ENCODE results near the gene KRTAP12-3.

KRTAP12-3 gene

GRCh38 chr21:44703731-44704635 lies 46.3 kb downstream of the KRTAP12-3 start:
- DNase-seq = no peak

DNA sequence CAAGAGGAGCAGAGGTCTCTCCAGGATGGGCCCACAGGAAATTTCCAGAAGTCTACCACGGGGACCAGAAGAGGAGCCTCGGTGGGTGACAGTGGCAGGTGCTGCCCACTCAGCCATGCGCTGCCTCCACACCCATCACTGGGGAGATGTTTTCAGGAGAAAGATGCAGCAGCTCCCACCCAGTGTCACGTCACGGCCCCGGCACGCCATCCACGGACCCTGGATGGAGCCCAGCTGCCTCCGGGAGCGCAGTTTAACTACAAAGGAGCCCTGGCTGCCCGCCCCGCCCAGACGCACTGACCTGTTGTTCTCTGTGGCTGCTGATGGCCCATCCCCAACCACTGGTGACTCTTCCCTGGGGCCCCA lies 46.9 kb downstream of the KRTAP12-3 start:
- DNase-seq = no peak

GRCh38 chr21:44706026-44706705 lies 48.4 kb downstream of the KRTAP12-3 start:
- DNase-seq = no peak

- no peak for DNase-seq
These were observed 49.2 kb downstream of the KRTAP12-3 start for GRCh38 chr21:44706706-44707581.

Data from DMS79 (cell line).